GM23248 (cell line): Measurements from ENCODE around the gene CDRT4.

Experiments
- EZH2 ChIP-seq: fragments of 200-600 bp; sonication (generic); IDR thresholded peaks from 2 replicates; pipeline ENCODE4 v1.6.1; 2018; ENCODE audit warnings: antibody characterized with exemption, mild to moderate bottlenecking; ENCODE audit not compliant: insufficient read depth, poor library complexity, severe bottlenecking
- EZH2phosphoT487 ChIP-seq: fragments of 200-600 bp; sonication (generic); IDR thresholded peaks from 2 replicates; pipeline ENCODE4 v1.6.1; 2018; ENCODE audit warnings: antibody characterized with exemption, moderate library complexity, mild to moderate bottlenecking, low read depth; ENCODE audit not compliant: insufficient read depth

DNA sequence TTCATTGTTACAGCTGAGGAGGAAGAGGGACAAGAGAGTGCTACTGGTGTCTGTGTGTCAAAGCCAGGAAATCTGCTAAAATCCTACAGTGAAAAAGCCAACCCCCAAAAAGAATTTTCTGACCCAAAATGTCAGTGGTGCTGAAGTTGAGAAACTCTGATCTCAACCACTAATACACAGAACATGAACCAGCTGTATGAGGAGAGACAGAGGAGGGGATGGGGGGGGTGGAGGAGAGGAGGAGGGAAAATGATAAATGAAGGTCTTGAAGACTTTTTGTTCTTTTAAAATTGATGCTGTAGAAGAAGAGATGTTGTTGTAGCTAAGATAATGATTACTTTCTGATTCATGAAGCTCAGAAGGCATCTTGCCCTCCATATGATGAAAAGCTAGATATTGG is 27.4 kb upstream of the CDRT4 start:
- TF ChIP-seq EZH2 (no peak), EZH2phosphoT487 (no peak)
